Cortex of kidney (tissue), 1 donor: Measurements from ENCODE around the gene VAV2.

ENCODE experiments used
- DNase-seq: peaks from one replicate; lab custom pipeline; 2025; lab: John Stamatoyannopoulos, UW

The VAV2 gene

GRCh38 chr9:133952598-133953550 is 39.2 kb downstream of the VAV2 start:
- DNase-seq = no peak

GRCh38 chr9:133951265-133951664 is 40.9 kb downstream of the VAV2 start:
- DNase-seq = no peak

- DNase-seq = no peak
Measured at GRCh38 chr9:133950629-133951111, 41.5 kb downstream of the VAV2 start.

- no peak for DNase-seq
Measured at GRCh38 chr9:133950192-133950591, 41.9 kb downstream of the VAV2 start.

- DNase-seq = no peak
Measured at GRCh38 chr9:133949486-133950061, 42.5 kb downstream of the VAV2 start.

GRCh38 chr9:133948561-133949485 is 43.3 kb downstream of the VAV2 start:
- no peak for DNase-seq

- no peak for DNase-seq
Measured at GRCh38 chr9:133948131-133948530, 44.0 kb downstream of the VAV2 start.

- no peak for DNase-seq
Measured at GRCh38 chr9:133946840-133947486, 45.2 kb downstream of the VAV2 start.

- DNase-seq = no peak
Measured at GRCh38 chr9:133945977-133946753, 46.0 kb downstream of the VAV2 start.

- no peak for DNase-seq
Measured at GRCh38 chr9:133945314-133945975, 46.7 kb downstream of the VAV2 start.

GRCh38 chr9:133944746-133945135 is 47.4 kb downstream of the VAV2 start:
- no peak for DNase-seq

GRCh38 chr9:133943781-133944745 is 48.1 kb downstream of the VAV2 start:
- no peak for DNase-seq

GRCh38 chr9:133943036-133943780 is 48.9 kb downstream of the VAV2 start:
- no peak for DNase-seq

- DNase-seq = no peak
Measured at GRCh38 chr9:133942206-133942975, 49.7 kb downstream of the VAV2 start.

GRCh38 chr9:133939845-133940244 is 52.3 kb downstream of the VAV2 start:
- DNase-seq = no peak

- no peak for DNase-seq
Measured at GRCh38 chr9:133939171-133939785, 52.8 kb downstream of the VAV2 start.

GRCh38 chr9:133938753-133939152 is 53.4 kb downstream of the VAV2 start:
- no peak for DNase-seq
